PC-9 (cell line): ENCODE data around the gene RAB7A. TPM values are rescaled to one million over a fixed set of nuclear protein-coding genes. Genes with fewer than 3 reads are reported as not detected.
A peak's percentile ranks its signal among the peaks of the same experiment; 100 is the strongest.

Experiments
- BruUV-seq: library from RNA; stranded (reverse); fragments of 400-500 nt; replicated peaks from 2 replicates; lab custom pipeline; 2021; lab: Mats Ljungman, UMichigan
- CTCF ChIA-PET: fragments of 300-600 bp; sonication (Branson Sonifier 250); formaldehyde crosslinking; loops from one replicate; lab custom pipeline; 2022; ENCODE audit warnings: antibody characterized with exemption; lab: Charles Lee
- POLR2A ChIA-PET: fragments of 300-600 bp; sonication (Branson Sonifier 250); formaldehyde crosslinking; loops from one replicate; lab custom pipeline; 2022; ENCODE audit warnings: antibody characterized with exemption; ENCODE audit not compliant: unreplicated experiment; lab: Charles Lee
- DNase-seq, 2 experiments: peaks; one replicate each; pipeline versions ENCODE4 v3.0.0 to v3.0.0-alpha.2; 2015 to 2022; ENCODE audit warnings: mixed read lengths in 1 of 2
- H2AFZ ChIP-seq: fragments of 200-600 bp; sonication (generic); 2 replicates; pipeline ENCODE4 v1.8.1; 2017; ENCODE audit warnings: antibody characterized with exemption
- H3F3A ChIP-seq: fragments of 200-600 bp; sonication (generic); 2 replicates; pipeline ENCODE4 v1.8.1; 2017; ENCODE audit warnings: antibody characterized with exemption, mild to moderate bottlenecking, low read depth; ENCODE audit not compliant: insufficient read depth
- H3K27ac ChIP-seq: fragments of 200-600 bp; sonication (generic); 2 replicates; pipeline ENCODE4 v1.6.1; 2016; ENCODE audit warnings: mixed run types
- H3K27me3 ChIP-seq: fragments of 200-600 bp; sonication (generic); 2 replicates; pipeline ENCODE4 v1.6.1; 2016; ENCODE audit warnings: low read depth, mixed run types; ENCODE audit not compliant: insufficient read depth
- H3K36me3 ChIP-seq: fragments of 200-600 bp; sonication (generic); 2 replicates; pipeline ENCODE4 v1.6.1; 2016; ENCODE audit warnings: low read depth, mixed run types
- H3K4me1 ChIP-seq: fragments of 200-600 bp; sonication (generic); replicated peaks from 2 replicates; pipeline ENCODE4 v1.6.1; 2016; ENCODE audit warnings: mixed run types; ENCODE audit not compliant: insufficient read depth
- H3K4me2 ChIP-seq: fragments of 200-600 bp; sonication (generic); 2 replicates; pipeline ENCODE4 v1.6.1; 2017; ENCODE audit warnings: mixed run types
- H3K4me3 ChIP-seq: fragments of 200-600 bp; sonication (generic); 2 replicates; pipeline ENCODE4 v1.6.1; 2016; ENCODE audit warnings: mixed run types
- H3K79me2 ChIP-seq: fragments of 200-600 bp; sonication (generic); 2 replicates; pipeline ENCODE4 v1.6.1; 2017; ENCODE audit warnings: low read depth, mixed run types
- H3K9me2 ChIP-seq: fragments of 200-600 bp; sonication (generic); 2 replicates; pipeline ENCODE4 v1.8.1; 2017; ENCODE audit warnings: mild to moderate bottlenecking; ENCODE audit not compliant: insufficient read depth
- H3K9me3 ChIP-seq: fragments of 200-600 bp; sonication (generic); 2 replicates; pipeline ENCODE4 v1.8.1; 2016; ENCODE audit warnings: low read depth; ENCODE audit not compliant: insufficient read depth
- H4K20me1 ChIP-seq: fragments of 200-600 bp; sonication (generic); 2 replicates; pipeline ENCODE4 v1.8.1; 2017; ENCODE audit not compliant: insufficient read depth
- CTCF ChIP-seq: fragments of 200-600 bp; sonication (generic); conservative IDR thresholded peaks from 2 replicates; pipeline ENCODE4 v1.6.1; 2017; ENCODE audit warnings: mixed run types, antibody characterized with exemption, mild to moderate bottlenecking, moderate library complexity
- EZH2 ChIP-seq: fragments of 200-600 bp; sonication (generic); IDR thresholded peaks from 2 replicates; pipeline ENCODE4 v1.8.0; 2017; ENCODE audit warnings: antibody characterized with exemption, low read depth
- intact Hi-C: fragments of 100-400 bp; cut with micrococcal nuclease; formaldehyde crosslinking; loops from one replicate; pipeline ENCODE4 v1.10.0; 2022; ENCODE audit not compliant: unreplicated experiment
- total RNA-seq: library from RNA; stranded (reverse); gene quantifications from 2 replicates; pipeline ENCODE4 v1.2.3, GENCODE V29; 2021

RAB7A gene
- total RNA-seq, 1 experiment from 2014 or later = 319 TPM

- H3K9me3 ChIP-seq = no peaks in the 10 kb centered on the region
- no peaks in the 10 kb centered on the region for H3K36me3 ChIP-seq
- peak overlapping the region; percentile 74 for H3K4me2 ChIP-seq
- H4K20me1 ChIP-seq = no peaks in the 10 kb centered on the region
- peak overlapping the region; percentile 42 for H2AFZ ChIP-seq
- peak; percentile 73 to 89 for DNase-seq
- TF ChIP-seq EZH2 (no peak), CTCF (no peak)
- POLR2A ChIA-PET = no interaction called here
- H3F3A ChIP-seq = peaks cover 13% of the 10 kb centered on the region; the same call in 1 of the 2 replicates
- H3K4me1 ChIP-seq = peaks cover 40% of the 10 kb centered on the region
- CTCF ChIA-PET = interaction anchor here (0.6 to 0.7 kb wide), 2 partner anchors 11 to 29 kb away, joined by 4 to 10 read pairs; no protein-coding TSS in a partner anchor
- peak overlapping the region; percentile 53 for H3K27ac ChIP-seq
- no peaks in the 10 kb centered on the region for H3K79me2 ChIP-seq
- no peaks in the 10 kb centered on the region for H3K27me3 ChIP-seq
- H3K4me3 ChIP-seq = peak overlapping the region; percentile 38; the same call in 1 of the 2 replicates
- H3K9me2 ChIP-seq = no peaks in the 10 kb centered on the region
- no TSS peak for BruUV-seq
- intact Hi-C loops = loop anchor here (2.0 kb wide), 1 partner anchor 17 kb away; the partner anchor contains the start of gene RAB7A
Measured at GRCh38 chr3:128709506-128710210, 16.3 kb upstream of the RAB7A start.

GRCh38 chr3:128710816-128711433 is 15.1 kb upstream of the RAB7A start:
- POLR2A ChIA-PET = no interaction called here
- H4K20me1 ChIP-seq = no peaks in the 10 kb centered on the region
- intact Hi-C loops = loop anchor here (2.0 kb wide), 1 partner anchor 16 kb away; the partner anchor contains the start of gene RAB7A
- peak in 1 of 2 experiments; percentile 48 for DNase-seq
- no peak overlapping the region for H3K4me3 ChIP-seq
- peaks cover 40% of the 10 kb centered on the region for H3K4me1 ChIP-seq
- no peak for TF ChIP-seq EZH2
- no peak for TF ChIP-seq CTCF
- H2AFZ ChIP-seq = no peak overlapping the region
- H3K9me2 ChIP-seq = no peaks in the 10 kb centered on the region
- no peaks in the 10 kb centered on the region for H3K79me2 ChIP-seq
- CTCF ChIA-PET = no interaction called here
- H3K36me3 ChIP-seq = no peaks in the 10 kb centered on the region
- H3K27me3 ChIP-seq = no peaks in the 10 kb centered on the region
- no TSS peak for BruUV-seq
- peak overlapping the region; percentile 74 for H3K4me2 ChIP-seq
- peaks cover 13% of the 10 kb centered on the region; the same call in 1 of the 2 replicates for H3F3A ChIP-seq
- 0 out of 2 replicates have a peak overlapping the region, but pooled peaks have one; percentile 53 for H3K27ac ChIP-seq
- no peaks in the 10 kb centered on the region for H3K9me3 ChIP-seq

- Histone ChIP-seq H2AFZ (no peak overlapping the region), H4K20me1 (no peaks in the 10 kb centered on the region), H3K9me2 (no peaks in the 10 kb centered on the region), H3K79me2 (no peaks in the 10 kb centered on the region), H3K4me2 (no peak overlapping the region), H3K4me3 (no peak overlapping the region), H3F3A (peaks cover 13% of the 10 kb centered on the region; the same call in 1 of the 2 replicates), H3K27ac (no peak overlapping the region), H3K27me3 (no peaks in the 10 kb centered on the region), H3K4me1 (peaks cover 36% of the 10 kb centered on the region), H3K36me3 (no peaks in the 10 kb centered on the region), H3K9me3 (no peaks in the 10 kb centered on the region)
- intact Hi-C loops = no loop called here
- DNase-seq = no peak
- ChIA-PET POLR2A (no interaction called here), CTCF (no interaction called here)
- no TSS peak for BruUV-seq
- TF ChIP-seq CTCF = no peak
Measured at GRCh38 chr3:128712848-128713247, 13.1 kb upstream of the RAB7A start.
